Natural killer cell treated with Interleukin-12 subunit alpha and Interleukin-12 subunit beta and Interleukin-15 and Interleukin-18, amount 100 ng/mL, for 72 hours (primary cell): Measurements from ENCODE around the gene JARID2. TPM values are rescaled to one million over a fixed set of nuclear protein-coding genes. Genes with fewer than 3 reads are reported as not detected.

Source experiments
- ATAC-seq, 2 donors: fragments of 150-1000 bp; cut with Tn5 transposase in 1 of 2; sonication (Bioruptor Pico), chemical (Tn5 transposase) in 1 of 2; 2 replicates each; pipeline ENCODE4 v1.10.0; 2021
- DNase-seq: peaks from one replicate; pipeline ENCODE4 v3.0.0; 2022; ENCODE audit warnings: low spot score
- H3K27ac Mint-ChIP-seq, 2 donors: 1 replicate in 1 of 2; 2 replicates in 1 of 2; pipeline ENCODE4 v1.8.0; 2022; ENCODE audit warnings: mixed read lengths in 2 of 2, mild to moderate bottlenecking in 1 of 2, moderate library complexity in 1 of 2
- H3K27me3 Mint-ChIP-seq, 2 donors: 1 replicate in 1 of 2; 2 replicates in 1 of 2; pipeline ENCODE4 v1.8.0; 2022; ENCODE audit warnings: mixed read lengths in 2 of 2
- H3K36me3 Mint-ChIP-seq: one replicate; pipeline ENCODE4 v1.8.0; 2022; ENCODE audit warnings: mixed read lengths
- H3K4me1 Mint-ChIP-seq, 2 donors: 1 replicate in 1 of 2; 2 replicates in 1 of 2; pipeline ENCODE4 v1.8.0; 2022; ENCODE audit warnings: low read depth in 2 of 2, mixed read lengths in 2 of 2, mild to moderate bottlenecking in 1 of 2
- H3K4me3 Mint-ChIP-seq: one replicate; pipeline ENCODE4 v1.8.0; 2022; ENCODE audit warnings: mixed read lengths
- H3K9me3 Mint-ChIP-seq: 2 replicates; pipeline ENCODE4 v1.8.0; 2022; ENCODE audit warnings: mixed read lengths
- total RNA-seq, 2 donors: library from RNA; stranded (reverse); gene quantifications; one replicate each; pipeline ENCODE4 v1.2.3, GENCODE V29; 2022

The JARID2 gene
- total RNA-seq, result 10 to 100 TPM; 28.6 to 34.9 TPM

GRCh38 chr6:15245361-15246216 is at the start of gene JARID2:
Gene JARID2, plus strand, starts transcription at chr6:15246069. Its CDS starts 471 bp downstream, at chr6:15246540.
- no peaks in the 10 kb centered on the region for H3K9me3 Mint-ChIP-seq
- H3K36me3 Mint-ChIP-seq, result peaks cover 5% of the 10 kb centered on the region
- peak within 1 kb of the TSS; percentile 91 to 100 for H3K27ac Mint-ChIP-seq
- H3K27me3 Mint-ChIP-seq, result no peaks in the 10 kb centered on the region
- H3K4me3 Mint-ChIP-seq, result peak within 1 kb of the TSS; percentile 99
- ATAC-seq (peak; percentile 78 to 86), DNase-seq (peak; percentile 97)
- peaks cover 24 to 40% of the 10 kb centered on the region in 2 donors for H3K4me1 Mint-ChIP-seq

- Mint-ChIP-seq H3K27me3 (peaks cover 2 to 7% of the 10 kb centered on the region in 2 donors), H3K4me3 (no peak overlapping the region), H3K9me3 (no peaks in the 10 kb centered on the region), H3K36me3 (no peaks in the 10 kb centered on the region), H3K4me1 (peaks cover 0 to 2% of the 10 kb centered on the region in 2 donors), H3K27ac (no peak overlapping the region)
- DNase-seq (no peak), ATAC-seq (no peak)
These were observed 45.8 kb upstream of the JARID2 start for GRCh38 chr6:15200087-15200486.

- no peak for ATAC-seq
- no peak for DNase-seq
- no peaks in the 10 kb centered on the region for H3K9me3 Mint-ChIP-seq
- H3K27me3 Mint-ChIP-seq, result peaks cover 0 to 7% of the 10 kb centered on the region in 2 donors
- no peak overlapping the region for H3K27ac Mint-ChIP-seq
- H3K4me1 Mint-ChIP-seq, result peaks cover 0 to 4% of the 10 kb centered on the region in 2 donors
- no peaks in the 10 kb centered on the region for H3K36me3 Mint-ChIP-seq
- H3K4me3 Mint-ChIP-seq, result no peak overlapping the region
These were observed 40.5 kb upstream of the JARID2 start for GRCh38 chr6:15205321-15205720.

GRCh38 chr6:15206887-15207286 is 39.0 kb upstream of the JARID2 start:
- H3K9me3 Mint-ChIP-seq, result no peaks in the 10 kb centered on the region
- DNase-seq (no peak), ATAC-seq (no peak)
- H3K27ac Mint-ChIP-seq, result peak overlapping the region; percentile 28 to 54
- H3K27me3 Mint-ChIP-seq, result peaks cover 0 to 7% of the 10 kb centered on the region in 2 donors
- H3K36me3 Mint-ChIP-seq, result no peaks in the 10 kb centered on the region
- H3K4me3 Mint-ChIP-seq, result no peak overlapping the region
- H3K4me1 Mint-ChIP-seq, result peaks cover 0 to 4% of the 10 kb centered on the region in 2 donors

GRCh38 chr6:15207923-15208322 is 37.9 kb upstream of the JARID2 start:
- DNase-seq (no peak), ATAC-seq (no peak)
- Mint-ChIP-seq H3K4me1 (peaks cover 0 to 4% of the 10 kb centered on the region in 2 donors), H3K9me3 (no peaks in the 10 kb centered on the region), H3K27ac (no peak overlapping the region), H3K36me3 (no peaks in the 10 kb centered on the region), H3K27me3 (peaks cover 0 to under 1% of the 10 kb centered on the region in 2 donors), H3K4me3 (no peak overlapping the region)

- no peaks in the 10 kb centered on the region for H3K9me3 Mint-ChIP-seq
- no peak for ATAC-seq
- H3K27me3 Mint-ChIP-seq, result no peaks in the 10 kb centered on the region
- no peaks in the 10 kb centered on the region for H3K36me3 Mint-ChIP-seq
- H3K4me1 Mint-ChIP-seq, result peaks cover 0 to 13% of the 10 kb centered on the region in 2 donors
- no peak overlapping the region for H3K4me3 Mint-ChIP-seq
- H3K27ac Mint-ChIP-seq, result no peak overlapping the region
- DNase-seq, result no peak
These were observed 31.9 kb upstream of the JARID2 start for GRCh38 chr6:15213838-15214400.

GRCh38 chr6:15218401-15218800 is 27.5 kb upstream of the JARID2 start:
- no peak for ATAC-seq
- no peak overlapping the region for H3K4me3 Mint-ChIP-seq
- peaks cover 0 to 10% of the 10 kb centered on the region in 2 donors for H3K4me1 Mint-ChIP-seq
- H3K27me3 Mint-ChIP-seq, result no peaks in the 10 kb centered on the region
- no peaks in the 10 kb centered on the region for H3K36me3 Mint-ChIP-seq
- no peak for DNase-seq
- H3K9me3 Mint-ChIP-seq, result no peaks in the 10 kb centered on the region
- no peak overlapping the region for H3K27ac Mint-ChIP-seq

- Mint-ChIP-seq H3K27me3 (peaks cover 0 to 3% of the 10 kb centered on the region in 2 donors), H3K4me3 (no peak overlapping the region), H3K9me3 (no peaks in the 10 kb centered on the region), H3K4me1 (peaks cover 0 to 6% of the 10 kb centered on the region in 2 donors), H3K27ac (no peak overlapping the region), H3K36me3 (no peaks in the 10 kb centered on the region)
- ATAC-seq, result no peak
- DNase-seq, result no peak
These were observed 25.8 kb upstream of the JARID2 start for GRCh38 chr6:15220062-15220461.

- H3K9me3 Mint-ChIP-seq, result no peaks in the 10 kb centered on the region
- peaks cover 0 to 3% of the 10 kb centered on the region in 2 donors for H3K27me3 Mint-ChIP-seq
- ATAC-seq (no peak), DNase-seq (no peak)
- no peaks in the 10 kb centered on the region for H3K4me1 Mint-ChIP-seq
- H3K27ac Mint-ChIP-seq, result no peak overlapping the region
- H3K36me3 Mint-ChIP-seq, result no peaks in the 10 kb centered on the region
- no peak overlapping the region for H3K4me3 Mint-ChIP-seq
These were observed 18.0 kb upstream of the JARID2 start for GRCh38 chr6:15227827-15228318.

- Mint-ChIP-seq H3K4me1 (no peaks in the 10 kb centered on the region), H3K9me3 (no peaks in the 10 kb centered on the region), H3K27ac (peak overlapping the region in 1 of 2 donors; percentile 51), H3K36me3 (no peaks in the 10 kb centered on the region), H3K4me3 (no peak overlapping the region), H3K27me3 (no peaks in the 10 kb centered on the region)
- ATAC-seq (no peak), DNase-seq (no peak)
These were observed 15.0 kb upstream of the JARID2 start for GRCh38 chr6:15230827-15231226.

- Mint-ChIP-seq H3K27me3 (no peaks in the 10 kb centered on the region), H3K36me3 (no peaks in the 10 kb centered on the region), H3K27ac (no peak overlapping the region), H3K4me3 (no peak overlapping the region), H3K4me1 (no peaks in the 10 kb centered on the region), H3K9me3 (no peaks in the 10 kb centered on the region)
- DNase-seq (no peak), ATAC-seq (no peak)
These were observed 12.9 kb upstream of the JARID2 start for GRCh38 chr6:15232836-15233510.

- Mint-ChIP-seq H3K27me3 (no peaks in the 10 kb centered on the region), H3K4me1 (no peaks in the 10 kb centered on the region), H3K4me3 (no peak overlapping the region), H3K9me3 (no peaks in the 10 kb centered on the region), H3K27ac (no peak overlapping the region), H3K36me3 (no peaks in the 10 kb centered on the region)
- no peak for DNase-seq
- no peak for ATAC-seq
These were observed 11.7 kb upstream of the JARID2 start for GRCh38 chr6:15234068-15234758.

- no peaks in the 10 kb centered on the region for H3K4me1 Mint-ChIP-seq
- ATAC-seq (no peak), DNase-seq (no peak)
- no peaks in the 10 kb centered on the region for H3K36me3 Mint-ChIP-seq
- H3K27me3 Mint-ChIP-seq, result no peaks in the 10 kb centered on the region
- no peak overlapping the region for H3K27ac Mint-ChIP-seq
- H3K4me3 Mint-ChIP-seq, result no peak overlapping the region
- H3K9me3 Mint-ChIP-seq, result no peaks in the 10 kb centered on the region
These were observed 6.1 kb upstream of the JARID2 start for GRCh38 chr6:15239616-15240364.
